Spleen (tissue), 7 donors: ENCODE results near the gene HUNK.

Experiments
- CTCF ChIP-seq, 11 experiments: fragments of 200-600 bp in 7 of 11; fragments of 450-650 bp in 4 of 11; sonication (generic) in 4 of 11; IDR thresholded peaks in 8 of 11; conservative IDR thresholded peaks in 3 of 11; 1 replicate in 7 of 11; 2 replicates in 4 of 11; pipeline versions ENCODE4 v1.4.0 to v1.8.0; 2016 to 2021; ENCODE audit warnings: antibody characterized with exemption in 11 of 11, inconsistent platforms in 4 of 11, mild to moderate bottlenecking in 1 of 11
- POLR2A ChIP-seq, 3 donors: fragments of 450-650 bp; IDR thresholded peaks; one replicate each; pipeline ENCODE4 v1.5.1; 2017; ENCODE audit warnings: antibody characterized with exemption in 3 of 3, mild to moderate bottlenecking in 1 of 3
- donor health status: DM: no; HTN: no; CAD: no; lungs with moderate emphysema.
- donor health status: DM: no; HTN: no; CAD: no.
- donor health status: DM: no; HTN: no; CAD: no.

- TF ChIP-seq POLR2A (IDR thresholded peaks at IDR 0.05): no peak
- no peak for TF ChIP-seq CTCF (IDR thresholded peaks at IDR 0.05 in 8 of 11, conservative IDR thresholded peaks at IDR 0.05 in 3 of 11)
These were observed 47.5 kb downstream of the HUNK start for GRCh38 chr21:31920275-31920674.
